ENCODE measurements around the gene FAM133A. TPM values are rescaled to one million over a fixed set of nuclear protein-coding genes. Genes with fewer than 3 reads are reported as not detected.

FAM133A gene
- total RNA-seq, 1 experiment from 2014 or later, result not detected

- no peak overlapping the region for H3K27ac Mint-ChIP-seq (ENCODE audit: unreplicated experiment)
- H3K4me3 Mint-ChIP-seq (ENCODE audit: low read depth, unreplicated experiment), result no peak overlapping the region
- BruUV-seq (replicated peaks), result no TSS peak
- H3K9me3 Mint-ChIP-seq (ENCODE audit: low read depth, unreplicated experiment), result peaks cover 11% of the 10 kb centered on the region
- no peak for DNase-seq
- no peak for TF ChIP-seq CTCF (IDR thresholded peaks at IDR 0.05; ENCODE audit: unreplicated experiment)
- H3K27me3 Mint-ChIP-seq (ENCODE audit: unreplicated experiment), result no peaks in the 10 kb centered on the region
- H3K4me1 Mint-ChIP-seq (ENCODE audit: low read depth, unreplicated experiment), result no peaks in the 10 kb centered on the region
- H3K36me3 Mint-ChIP-seq (ENCODE audit: insufficient read depth, unreplicated experiment), result no peaks in the 10 kb centered on the region
- intact Hi-C loops (cut with micrococcal nuclease; ENCODE audit: unreplicated experiment), result no loop called here
- CTCF ChIA-PET, result interaction anchor here (0.7 to 0.9 kb wide), 2 partner anchors 205 to 655 kb away, joined by 4 to 7 read pairs; no protein-coding TSS in a partner anchor
Measured at GRCh38 chrX:93741811-93742210, 67.8 kb downstream of the FAM133A start.

- no peaks in the 10 kb centered on the region for H3K27me3 Mint-ChIP-seq (ENCODE audit: unreplicated experiment)
- intact Hi-C loops (cut with micrococcal nuclease; ENCODE audit: unreplicated experiment), result no loop called here
- DNase-seq, result no peak
- H3K4me1 Mint-ChIP-seq (ENCODE audit: low read depth, unreplicated experiment), result no peaks in the 10 kb centered on the region
- CTCF ChIA-PET, result no interaction called here
- H3K9me3 Mint-ChIP-seq (ENCODE audit: low read depth, unreplicated experiment), result peaks cover 3% of the 10 kb centered on the region
- TF ChIP-seq CTCF (IDR thresholded peaks at IDR 0.05; ENCODE audit: unreplicated experiment), result no peak
- BruUV-seq (replicated peaks), result no TSS peak
- no peaks in the 10 kb centered on the region for H3K36me3 Mint-ChIP-seq (ENCODE audit: insufficient read depth, unreplicated experiment)
- no peak overlapping the region for H3K4me3 Mint-ChIP-seq (ENCODE audit: low read depth, unreplicated experiment)
- H3K27ac Mint-ChIP-seq (ENCODE audit: unreplicated experiment), result no peak overlapping the region
Measured at GRCh38 chrX:93760163-93760562, 86.2 kb downstream of the FAM133A start.

Other genes starting within 250 kb of the FAM133A start
- gene NAP1L3, start 628 bp upstream of the FAM133A start, total RNA-seq (2022), result not detected in 2 replicates

All from Calu3 (cell line).